GM12865 (cell line): ENCODE data around the gene ATP13A3.

Source experiments
- DNase-seq: peaks from one replicate; pipeline ENCODE4 v3.0.0; 2010; ENCODE audit warnings: low read depth
- H3K4me3 ChIP-seq: 2 replicates; pipeline ENCODE4 v1.5.1; 2011; ENCODE audit warnings: mild to moderate bottlenecking, low read depth, low read length, control low read depth
- TF ChIP-seq, protein P1 (sequence below): IDR thresholded peaks from 2 replicates; pipeline ENCODE4 v1.5.1; 2011; ENCODE audit warnings: low read length, control low read depth, low read depth, inconsistent platforms; ENCODE audit not compliant: insufficient read depth; ENCODE audit errors: missing control alignments

The ATP13A3 gene

DNA sequence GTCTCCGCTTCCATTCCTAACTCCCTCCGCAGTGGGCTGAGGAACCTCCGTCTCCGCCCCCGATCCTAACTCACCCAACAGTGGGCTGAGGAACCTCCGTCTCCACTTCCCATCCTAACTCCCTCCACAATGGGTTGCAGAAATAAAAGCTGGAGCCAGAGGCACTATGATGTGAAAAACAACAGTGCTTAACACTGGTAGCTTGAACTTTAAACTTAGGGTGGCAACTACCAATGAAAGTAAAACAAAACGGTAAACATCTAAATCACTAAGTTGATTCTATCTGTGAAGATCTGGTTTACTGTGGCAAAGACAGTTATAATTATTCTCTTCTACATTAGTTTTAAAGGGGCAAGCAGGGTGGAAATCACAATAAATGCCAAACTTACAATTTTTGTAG, 61.8 kb downstream of the ATP13A3 start:
- no peak for DNase-seq
- TF ChIP-seq, protein P1, sequence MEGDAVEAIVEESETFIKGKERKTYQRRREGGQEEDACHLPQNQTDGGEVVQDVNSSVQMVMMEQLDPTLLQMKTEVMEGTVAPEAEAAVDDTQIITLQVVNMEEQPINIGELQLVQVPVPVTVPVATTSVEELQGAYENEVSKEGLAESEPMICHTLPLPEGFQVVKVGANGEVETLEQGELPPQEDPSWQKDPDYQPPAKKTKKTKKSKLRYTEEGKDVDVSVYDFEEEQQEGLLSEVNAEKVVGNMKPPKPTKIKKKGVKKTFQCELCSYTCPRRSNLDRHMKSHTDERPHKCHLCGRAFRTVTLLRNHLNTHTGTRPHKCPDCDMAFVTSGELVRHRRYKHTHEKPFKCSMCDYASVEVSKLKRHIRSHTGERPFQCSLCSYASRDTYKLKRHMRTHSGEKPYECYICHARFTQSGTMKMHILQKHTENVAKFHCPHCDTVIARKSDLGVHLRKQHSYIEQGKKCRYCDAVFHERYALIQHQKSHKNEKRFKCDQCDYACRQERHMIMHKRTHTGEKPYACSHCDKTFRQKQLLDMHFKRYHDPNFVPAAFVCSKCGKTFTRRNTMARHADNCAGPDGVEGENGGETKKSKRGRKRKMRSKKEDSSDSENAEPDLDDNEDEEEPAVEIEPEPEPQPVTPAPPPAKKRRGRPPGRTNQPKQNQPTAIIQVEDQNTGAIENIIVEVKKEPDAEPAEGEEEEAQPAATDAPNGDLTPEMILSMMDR, result no peak
- no peak overlapping the region for H3K4me3 ChIP-seq

DNA sequence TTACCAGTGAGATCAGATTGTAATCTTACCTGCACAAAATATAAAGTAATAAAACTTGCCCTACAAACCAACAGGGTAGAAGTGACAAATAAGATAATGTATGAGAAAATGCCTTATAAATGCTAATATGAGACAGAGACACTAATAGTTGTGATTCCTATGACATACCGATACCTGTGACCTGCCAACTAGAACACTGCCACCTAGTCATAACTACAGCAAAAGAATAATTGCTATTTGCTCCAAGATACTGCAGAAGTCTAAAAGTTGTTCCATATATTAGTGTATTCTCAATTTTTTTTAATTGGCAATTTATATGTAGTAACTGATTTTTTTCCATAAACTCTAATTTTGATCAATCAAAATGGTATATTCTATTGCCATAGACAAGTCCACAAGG, 62.4 kb downstream of the ATP13A3 start:
- DNase-seq, result no peak
- TF ChIP-seq, protein P1, result no peak
- H3K4me3 ChIP-seq, result no peak overlapping the region

DNA sequence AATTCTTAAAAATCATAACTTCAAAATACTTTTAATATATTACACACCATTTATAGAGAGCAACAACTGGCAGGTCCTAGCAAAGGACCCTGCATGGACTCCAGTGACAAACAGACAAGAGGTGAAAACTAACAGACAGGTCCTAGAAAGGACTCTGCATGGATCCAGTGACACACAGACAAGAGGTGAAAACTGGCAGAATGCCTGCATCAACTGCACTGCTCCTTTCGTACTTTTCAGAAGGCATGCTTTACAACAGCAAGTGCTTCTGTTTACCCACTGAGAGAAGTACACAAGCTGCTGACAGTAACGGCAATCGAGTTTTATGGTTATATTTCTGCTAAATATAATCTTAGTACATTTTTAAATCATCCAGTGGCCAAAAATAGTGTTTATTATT, 63.5 kb downstream of the ATP13A3 start:
- TF ChIP-seq, protein P1, result no peak
- H3K4me3 ChIP-seq, result no peak overlapping the region
- DNase-seq, result no peak

DNA sequence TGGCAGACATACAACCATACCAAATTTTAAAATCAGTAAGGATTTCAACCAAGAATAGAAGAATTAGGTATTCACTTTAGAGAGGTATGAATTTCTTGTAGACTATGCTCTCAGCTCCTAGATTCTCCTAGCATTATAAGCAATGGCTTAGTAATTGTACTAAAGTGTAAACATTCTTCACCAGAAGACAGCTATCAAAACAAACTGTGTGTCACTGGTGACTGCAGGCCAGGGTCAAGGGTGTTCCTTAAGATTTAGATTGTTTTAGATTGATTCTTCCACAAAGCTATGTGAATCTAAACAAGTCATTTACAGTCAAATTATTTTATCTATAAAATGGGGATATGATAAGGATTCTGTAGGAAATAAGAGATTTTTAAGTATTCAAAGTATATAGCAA, 64.6 kb downstream of the ATP13A3 start:
- DNase-seq, result no peak
- TF ChIP-seq, protein P1, result no peak
- H3K4me3 ChIP-seq, result no peak overlapping the region

DNA sequence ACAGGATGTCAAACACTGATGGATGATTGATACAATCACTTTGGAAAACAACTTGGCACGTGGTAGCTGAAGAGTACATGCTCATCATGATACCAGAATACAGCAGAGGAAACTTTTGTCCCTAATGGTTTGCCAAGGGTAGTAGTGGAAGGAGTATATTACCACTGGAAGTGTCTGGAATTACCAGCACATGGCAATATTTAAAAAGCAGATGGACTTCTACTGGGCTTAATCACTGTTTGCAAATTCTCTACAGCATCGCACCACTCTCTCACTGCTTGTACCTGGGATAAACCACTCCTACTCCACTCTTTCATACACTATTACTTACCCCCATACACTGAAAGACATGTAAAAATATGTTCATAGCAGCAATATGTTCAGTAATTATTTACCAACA, 68.1 kb downstream of the ATP13A3 start:
- DNase-seq, result no peak
- TF ChIP-seq, protein P1, result no peak
- no peak overlapping the region for H3K4me3 ChIP-seq

DNA sequence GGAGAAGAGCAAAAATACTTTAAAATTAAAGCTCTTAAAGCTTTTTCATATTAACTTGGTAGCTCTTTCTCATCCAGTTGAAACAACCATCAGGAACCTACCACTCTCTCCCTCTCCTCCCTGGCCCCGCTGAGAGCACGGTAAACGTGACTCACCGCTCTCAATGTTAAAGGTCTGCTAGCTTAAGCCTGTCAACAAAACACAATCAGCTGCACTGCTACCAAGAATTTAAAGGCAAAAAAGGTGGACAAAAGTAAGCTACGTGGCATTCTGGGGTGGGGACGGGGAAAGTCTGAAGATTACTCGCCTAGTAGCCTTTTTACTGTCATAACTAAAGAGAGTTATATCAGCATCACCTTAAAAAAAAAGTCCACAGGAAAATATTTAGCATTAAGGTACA, 79.4 kb downstream of the ATP13A3 start:
- TF ChIP-seq, protein P1, result no peak
- no peak overlapping the region for H3K4me3 ChIP-seq
- DNase-seq, result no peak

DNA sequence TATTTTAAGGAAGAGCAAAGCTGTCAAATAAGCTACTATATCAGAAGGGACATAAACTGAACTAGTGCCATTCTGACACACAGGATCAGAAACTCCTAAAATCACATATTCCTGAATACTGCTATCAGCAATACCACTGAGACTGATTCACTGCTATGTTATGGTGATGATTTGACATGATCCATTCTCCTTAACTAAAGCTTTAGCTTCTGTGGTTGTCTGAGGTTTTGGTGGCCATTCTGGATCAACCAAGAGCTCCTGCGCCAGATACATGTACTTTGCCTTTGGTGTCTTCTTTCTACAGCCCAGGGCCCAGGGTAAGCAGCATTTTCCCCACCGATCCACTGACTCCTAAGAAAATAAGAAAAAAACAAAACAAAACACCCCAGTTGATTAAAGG, 81.0 kb downstream of the ATP13A3 start:
- no peak overlapping the region for H3K4me3 ChIP-seq
- no peak for DNase-seq
- TF ChIP-seq, protein P1, result no peak
